HepG2 (cell line): ENCODE measurements around the gene NISCH. TPM values are rescaled to one million over a fixed set of nuclear protein-coding genes. Genes with fewer than 3 reads are reported as not detected.

Experiments used
- DNMT3B ChIP-seq: conservative IDR thresholded peaks from 2 replicates; pipeline ENCODE4 v1.6.1; 2016; ENCODE audit warnings: missing biosample characterization, control low read depth
- DRAP1 ChIP-seq: IDR thresholded peaks from 2 replicates; pipeline ENCODE4 v1.6.1; 2016; ENCODE audit warnings: missing genetic modification reagents, missing compliant biosample characterization
- ELK4 ChIP-seq: sonication (generic); formaldehyde crosslinking; IDR thresholded peaks from 2 replicates; pipeline ENCODE4 v1.9.0; 2021; ENCODE audit warnings: missing genetic modification reagents, borderline replicate concordance
- EP300 ChIP-seq, 3 experiments: sonication (generic) in 1 of 3; formaldehyde crosslinking in 1 of 3; IDR thresholded peaks; 2 replicates each; pipeline versions ENCODE4 v1.5.1 to v1.6.1; 2011 to 2020; ENCODE audit warnings: low read depth in 2 of 3, low read length in 2 of 3, borderline replicate concordance in 1 of 3, improper control_type of control experiment in 1 of 3, mild to moderate bottlenecking in 1 of 3, missing genetic modification reagents in 1 of 3, moderate library complexity in 1 of 3
- ERF ChIP-seq: IDR thresholded peaks from 2 replicates; pipeline ENCODE4 v1.6.1; 2018; ENCODE audit warnings: missing biosample characterization, missing genetic modification reagents
- FOXO1 ChIP-seq: sonication (generic); formaldehyde crosslinking; IDR thresholded peaks from 2 replicates; pipeline ENCODE4 v1.4.0; 2020; ENCODE audit warnings: missing genetic modification reagents
- HIC2 ChIP-seq: sonication (generic); formaldehyde crosslinking; IDR thresholded peaks from 2 replicates; pipeline ENCODE4 v1.9.0; 2022; ENCODE audit warnings: low read depth, missing genetic modification reagents
- HNRNPK ChIP-seq: fragments of 200-400 bp; formaldehyde crosslinking; IDR thresholded peaks from 2 replicates; pipeline ENCODE4 v1.6.1; 2018; ENCODE audit warnings: low read length, low read depth, moderate library complexity, mild to moderate bottlenecking; ENCODE audit not compliant: poor library complexity, severe bottlenecking
- KAT8 ChIP-seq: IDR thresholded peaks from 2 replicates; pipeline ENCODE4 v1.6.1; 2016; ENCODE audit warnings: missing genetic modification reagents, missing compliant biosample characterization
- MED13 ChIP-seq: sonication (generic); formaldehyde crosslinking; IDR thresholded peaks from 2 replicates; pipeline ENCODE4 v1.5.0; 2020; ENCODE audit warnings: missing genetic modification reagents
- MEF2D ChIP-seq: sonication (generic); formaldehyde crosslinking; IDR thresholded peaks from 2 replicates; pipeline ENCODE4 v1.5.1; 2020; ENCODE audit warnings: mild to moderate bottlenecking, missing genetic modification reagents
- NR0B2 ChIP-seq: sonication (generic); formaldehyde crosslinking; IDR thresholded peaks from 2 replicates; pipeline ENCODE4 v1.4.0; 2020; ENCODE audit warnings: mild to moderate bottlenecking, missing genetic modification reagents
- PITX1 ChIP-seq: sonication (generic); formaldehyde crosslinking; IDR thresholded peaks from 2 replicates; pipeline ENCODE4 v1.5.1; 2020; ENCODE audit warnings: mild to moderate bottlenecking, missing genetic modification reagents
- RORA ChIP-seq: sonication (generic); formaldehyde crosslinking; IDR thresholded peaks from 2 replicates; pipeline ENCODE4 v1.5.0; 2020; ENCODE audit warnings: mild to moderate bottlenecking, missing genetic modification reagents, moderate library complexity
- SRSF4 ChIP-seq: fragments of 200-400 bp; formaldehyde crosslinking; IDR thresholded peaks from one replicate; pipeline ENCODE4 v1.6.1; 2018; ENCODE audit warnings: mild to moderate bottlenecking, low read depth, low read length, moderate library complexity; ENCODE audit not compliant: poor library complexity, severe bottlenecking
- THAP11 ChIP-seq: IDR thresholded peaks from 2 replicates; pipeline ENCODE4 v1.6.1; 2016; ENCODE audit warnings: missing biosample characterization, missing genetic modification reagents
- YEATS2 ChIP-seq: sonication (generic); formaldehyde crosslinking; IDR thresholded peaks from 2 replicates; pipeline ENCODE4 v1.4.0; 2020; ENCODE audit warnings: missing genetic modification reagents, borderline replicate concordance
- ZKSCAN1 ChIP-seq: fragments of 150-350 bp; IDR thresholded peaks from 2 replicates; pipeline ENCODE4 v1.6.1; 2014; ENCODE audit warnings: low read length
- ZNF496 ChIP-seq: sonication (generic); formaldehyde crosslinking; IDR thresholded peaks from 2 replicates; pipeline ENCODE4 v1.8.1; 2023; ENCODE audit warnings: mild to moderate bottlenecking, moderate library complexity, missing genetic modification reagents; ENCODE audit not compliant: insufficient replicate concordance
- polyA plus RNA-seq, 8 experiments: library from polyadenylated mRNA; depleted of rRNA in 3 of 8; stranded (reverse) in 7 of 8; unstranded in 1 of 8; fragments of >200 nt; fragmentation: Illumina TruSeq in 4 of 8; extraction: Trizol in 4 of 8; gene quantifications; 2 replicates each; pipeline versions ENCODE4 v1.2.1 to v1.2.3, GENCODE V29; 2011 to 2016; ENCODE audit warnings: low read depth in 4 of 8, missing spikeins in 1 of 8, mixed read lengths in 1 of 8; ENCODE audit not compliant: insufficient read depth in 1 of 8
- total RNA-seq, 5 experiments: library from RNA; depleted of rRNA; stranded (reverse); fragments of >200 nt; fragmentation: Illumina TruSeq; extraction: Trizol; gene quantifications; 2 replicates each; pipeline ENCODE4 v1.2.3, GENCODE V29; 2016; ENCODE audit warnings: low read depth in 1 of 5
- TF ChIP-seq, protein P1 (sequence below): IDR thresholded peaks from 2 replicates; pipeline ENCODE4 v1.4.0; 2020; ENCODE audit warnings: mild to moderate bottlenecking, missing genetic modification reagents

Gene NISCH
- total and polyA plus RNA-seq, 2 of the 13 experiments (the other 11 are each of a cell fraction or from before 2014, with no cell fraction given): 27.0 to 47.6 TPM

DNA sequence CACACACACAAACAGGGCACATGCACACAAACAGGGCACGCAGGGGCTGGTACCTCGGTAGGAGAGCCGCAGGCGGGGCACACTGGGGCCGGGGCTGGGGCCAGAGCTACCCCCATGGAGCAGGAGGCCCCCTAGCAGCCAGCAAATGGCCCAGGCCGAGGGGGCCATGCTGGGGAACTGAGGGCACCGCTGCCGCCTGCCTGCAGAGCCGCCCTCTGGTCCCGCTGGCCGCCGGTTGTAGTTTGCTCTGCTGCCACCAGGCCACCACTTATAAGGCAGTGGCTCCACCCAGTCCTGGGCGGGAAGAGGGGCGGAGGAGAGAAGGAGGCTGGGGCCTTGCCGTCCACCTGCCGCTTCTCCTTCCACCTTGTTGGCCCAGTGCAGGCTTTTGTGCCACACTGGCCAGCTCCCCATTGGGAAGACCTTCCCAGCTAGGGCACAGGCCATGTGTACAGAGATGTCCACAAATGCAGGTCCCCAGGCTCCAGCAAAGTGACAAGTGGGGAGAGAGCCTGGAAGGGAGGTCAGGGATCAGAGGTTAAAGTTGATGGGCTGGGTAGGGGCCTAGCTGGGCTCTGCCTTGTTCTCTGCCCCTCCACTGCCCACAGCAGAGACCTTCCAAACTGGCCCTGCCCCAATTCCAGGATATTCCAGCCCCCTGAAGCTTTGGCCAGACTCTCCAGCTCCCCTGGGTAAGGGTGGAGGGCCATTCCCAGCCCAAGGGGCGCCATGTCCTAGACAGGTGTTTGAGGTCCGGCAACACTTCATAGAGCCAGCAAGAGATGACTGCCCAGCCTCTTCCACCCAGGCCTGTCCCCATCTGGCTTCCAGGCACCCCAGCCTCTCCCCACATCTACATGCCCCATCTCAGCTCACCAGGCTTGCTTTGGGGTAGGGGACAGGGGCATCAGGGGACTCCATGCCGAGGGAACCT lies 10.3 kb upstream of the NISCH start, which contains the start of gene SEMA3G (continued):
- peak; percentile 28; the same call in 1 of the 2 replicates for TF ChIP-seq YEATS2 (CRISPR knock-in tag)
- TF ChIP-seq ZKSCAN1: no peak
- 0 out of 2 replicates have a peak, but pooled peaks have one; percentile 20 for TF ChIP-seq THAP11 (CRISPR knock-in tag)
- TF ChIP-seq RORA: no peak
- TF ChIP-seq DNMT3B: no peak
- TF ChIP-seq EP300 (IDR thresholded peaks at IDR 0.05; ENCODE audit: low read depth in 2 of 2, low read length in 2 of 2): no peak
- no peak for TF ChIP-seq EP300 (CRISPR knock-in tag; IDR thresholded peaks at IDR 0.05; ENCODE audit: borderline replicate concordance)
- TF ChIP-seq SRSF4: no peak
- TF ChIP-seq HNRNPK: no peak
- no peak; the same call in 1 of the 2 replicates for TF ChIP-seq PITX1
- TF ChIP-seq, protein P1, sequence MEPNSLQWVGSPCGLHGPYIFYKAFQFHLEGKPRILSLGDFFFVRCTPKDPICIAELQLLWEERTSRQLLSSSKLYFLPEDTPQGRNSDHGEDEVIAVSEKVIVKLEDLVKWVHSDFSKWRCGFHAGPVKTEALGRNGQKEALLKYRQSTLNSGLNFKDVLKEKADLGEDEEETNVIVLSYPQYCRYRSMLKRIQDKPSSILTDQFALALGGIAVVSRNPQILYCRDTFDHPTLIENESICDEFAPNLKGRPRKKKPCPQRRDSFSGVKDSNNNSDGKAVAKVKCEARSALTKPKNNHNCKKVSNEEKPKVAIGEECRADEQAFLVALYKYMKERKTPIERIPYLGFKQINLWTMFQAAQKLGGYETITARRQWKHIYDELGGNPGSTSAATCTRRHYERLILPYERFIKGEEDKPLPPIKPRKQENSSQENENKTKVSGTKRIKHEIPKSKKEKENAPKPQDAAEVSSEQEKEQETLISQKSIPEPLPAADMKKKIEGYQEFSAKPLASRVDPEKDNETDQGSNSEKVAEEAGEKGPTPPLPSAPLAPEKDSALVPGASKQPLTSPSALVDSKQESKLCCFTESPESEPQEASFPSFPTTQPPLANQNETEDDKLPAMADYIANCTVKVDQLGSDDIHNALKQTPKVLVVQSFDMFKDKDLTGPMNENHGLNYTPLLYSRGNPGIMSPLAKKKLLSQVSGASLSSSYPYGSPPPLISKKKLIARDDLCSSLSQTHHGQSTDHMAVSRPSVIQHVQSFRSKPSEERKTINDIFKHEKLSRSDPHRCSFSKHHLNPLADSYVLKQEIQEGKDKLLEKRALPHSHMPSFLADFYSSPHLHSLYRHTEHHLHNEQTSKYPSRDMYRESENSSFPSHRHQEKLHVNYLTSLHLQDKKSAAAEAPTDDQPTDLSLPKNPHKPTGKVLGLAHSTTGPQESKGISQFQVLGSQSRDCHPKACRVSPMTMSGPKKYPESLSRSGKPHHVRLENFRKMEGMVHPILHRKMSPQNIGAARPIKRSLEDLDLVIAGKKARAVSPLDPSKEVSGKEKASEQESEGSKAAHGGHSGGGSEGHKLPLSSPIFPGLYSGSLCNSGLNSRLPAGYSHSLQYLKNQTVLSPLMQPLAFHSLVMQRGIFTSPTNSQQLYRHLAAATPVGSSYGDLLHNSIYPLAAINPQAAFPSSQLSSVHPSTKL (CRISPR knock-in tag): peak; percentile 45; the same call in 1 of the 2 replicates
- TF ChIP-seq DRAP1 (CRISPR knock-in tag): peak; percentile 100
- TF ChIP-seq ZNF496 (CRISPR knock-in tag): no peak
- TF ChIP-seq KAT8 (CRISPR knock-in tag): peak; percentile 45; the same call in 1 of the 2 replicates
- TF ChIP-seq ELK4 (CRISPR knock-in tag): no peak
- TF ChIP-seq FOXO1 (CRISPR knock-in tag): peak; percentile 50; the same call in 1 of the 2 replicates
- no peak for TF ChIP-seq MED13 (CRISPR knock-in tag)
- 0 out of 2 replicates have a peak, but pooled peaks have one; percentile 39 for TF ChIP-seq NR0B2 (CRISPR knock-in tag)
- peak; percentile 69 for TF ChIP-seq HIC2
- TF ChIP-seq ERF (CRISPR knock-in tag): peak; percentile 75
- peak; percentile 68; the same call in 1 of the 2 replicates for TF ChIP-seq MEF2D (CRISPR knock-in tag)
